SK-N-SH (cell line): Measurements from ENCODE around the gene F8.
"Not testable (repeated sequence)": the region's sequence is repeated elsewhere in the genome, so short reads cannot be mapped to it uniquely, and the experiment has no call there.

Source experiments
- ELF1 ChIP-seq: IDR thresholded peaks from 2 replicates; pipeline ENCODE4 v1.4.0; 2012
- RAD21 ChIP-seq: IDR thresholded peaks from 2 replicates; pipeline ENCODE4 v1.6.1; 2012; ENCODE audit warnings: mild to moderate bottlenecking, low read length
- RCOR1 ChIP-seq: fragments of 150-350 bp; IDR thresholded peaks from 2 replicates; pipeline ENCODE4 v1.6.1; 2017; ENCODE audit warnings: antibody characterized with exemption, low read length
- RFX5 ChIP-seq: IDR thresholded peaks from 2 replicates; pipeline ENCODE4 v1.6.1; 2012; ENCODE audit warnings: mild to moderate bottlenecking, improper control_type of control experiment, low read length
- YY1 ChIP-seq: IDR thresholded peaks from 2 replicates; pipeline ENCODE4 v1.4.0; 2012; ENCODE audit warnings: low read depth, mild to moderate bottlenecking
- TF ChIP-seq, protein P1 (sequence below): fragments of 200-600 bp; sonication (generic); IDR thresholded peaks from 2 replicates; pipeline ENCODE4 v1.6.1; 2017; ENCODE audit warnings: antibody characterized with exemption, mild to moderate bottlenecking, moderate library complexity

DNA sequence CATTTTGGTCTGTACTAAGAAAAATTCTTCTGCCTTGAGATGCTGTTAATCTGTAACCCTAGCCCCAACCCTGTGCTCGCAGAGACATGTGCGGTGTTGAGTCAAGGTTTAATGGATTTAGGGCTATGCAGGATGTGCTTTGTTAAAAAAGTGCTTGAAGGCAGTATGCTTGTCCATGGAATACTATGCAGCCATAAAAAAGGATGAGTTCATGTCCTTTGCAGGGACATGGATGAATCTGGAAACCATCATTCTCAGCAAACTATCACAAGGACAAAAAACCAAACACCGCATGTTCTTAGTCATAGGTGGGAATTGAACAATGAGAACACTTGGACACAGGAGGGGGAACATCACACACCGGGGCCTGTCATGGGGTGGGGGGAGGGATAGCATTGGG, 112.5 kb downstream of the F8 start:
- TF ChIP-seq YY1, RCOR1, ELF1, RFX5, RAD21: not testable (repeated sequence)
- TF ChIP-seq, protein P1, sequence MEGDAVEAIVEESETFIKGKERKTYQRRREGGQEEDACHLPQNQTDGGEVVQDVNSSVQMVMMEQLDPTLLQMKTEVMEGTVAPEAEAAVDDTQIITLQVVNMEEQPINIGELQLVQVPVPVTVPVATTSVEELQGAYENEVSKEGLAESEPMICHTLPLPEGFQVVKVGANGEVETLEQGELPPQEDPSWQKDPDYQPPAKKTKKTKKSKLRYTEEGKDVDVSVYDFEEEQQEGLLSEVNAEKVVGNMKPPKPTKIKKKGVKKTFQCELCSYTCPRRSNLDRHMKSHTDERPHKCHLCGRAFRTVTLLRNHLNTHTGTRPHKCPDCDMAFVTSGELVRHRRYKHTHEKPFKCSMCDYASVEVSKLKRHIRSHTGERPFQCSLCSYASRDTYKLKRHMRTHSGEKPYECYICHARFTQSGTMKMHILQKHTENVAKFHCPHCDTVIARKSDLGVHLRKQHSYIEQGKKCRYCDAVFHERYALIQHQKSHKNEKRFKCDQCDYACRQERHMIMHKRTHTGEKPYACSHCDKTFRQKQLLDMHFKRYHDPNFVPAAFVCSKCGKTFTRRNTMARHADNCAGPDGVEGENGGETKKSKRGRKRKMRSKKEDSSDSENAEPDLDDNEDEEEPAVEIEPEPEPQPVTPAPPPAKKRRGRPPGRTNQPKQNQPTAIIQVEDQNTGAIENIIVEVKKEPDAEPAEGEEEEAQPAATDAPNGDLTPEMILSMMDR, result not testable (repeated sequence)
